MM.1S (cell line): ENCODE data around the gene ADARB2.

Source experiments
- DNase-seq: peaks from one replicate; pipeline ENCODE4 v3.0.0-alpha.2; 2015
- H2AFZ ChIP-seq: fragments of 300-600 bp; sonication (generic); 2 replicates; pipeline ENCODE4 v1.6.0; 2016; ENCODE audit warnings: antibody characterized with exemption, low read length
- H3F3A ChIP-seq: fragments of 300-600 bp; sonication (generic); 2 replicates; pipeline ENCODE4 v1.6.1; 2016; ENCODE audit warnings: mild to moderate bottlenecking, antibody characterized with exemption, low read length, moderate library complexity, mixed read lengths; ENCODE audit not compliant: insufficient read depth
- H3K27ac ChIP-seq: fragments of 300-600 bp; sonication (generic); 2 replicates; pipeline ENCODE4 v1.5.1; 2016; ENCODE audit warnings: mild to moderate bottlenecking, low read length
- H3K27me3 ChIP-seq: fragments of 300-600 bp; sonication (generic); replicated peaks from 2 replicates; pipeline ENCODE4 v1.6.0; 2016; ENCODE audit warnings: low read length; ENCODE audit not compliant: insufficient read depth
- H3K36me3 ChIP-seq: fragments of 300-600 bp; sonication (generic); replicated peaks from 2 replicates; pipeline ENCODE4 v1.6.1; 2016; ENCODE audit warnings: mild to moderate bottlenecking, low read length, mixed read lengths; ENCODE audit not compliant: insufficient read depth
- H3K4me1 ChIP-seq: fragments of 300-600 bp; sonication (generic); 2 replicates; pipeline ENCODE4 v1.6.1; 2016; ENCODE audit warnings: low read length, mixed read lengths
- H3K4me2 ChIP-seq: fragments of 300-600 bp; sonication (generic); 2 replicates; pipeline ENCODE4 v1.6.0; 2016; ENCODE audit warnings: low read depth, low read length
- H3K4me3 ChIP-seq: fragments of 300-600 bp; sonication (generic); 2 replicates; pipeline ENCODE4 v1.5.1; 2016; ENCODE audit warnings: low read length, mixed read lengths
- H3K79me2 ChIP-seq: fragments of 300-600 bp; sonication (generic); 2 replicates; pipeline ENCODE4 v1.6.1; 2016; ENCODE audit warnings: mixed run types, low read length, mixed read lengths
- H3K9ac ChIP-seq: fragments of 300-600 bp; sonication (generic); 2 replicates; pipeline ENCODE4 v1.6.1; 2016; ENCODE audit warnings: low read length, mixed read lengths
- H3K9me2 ChIP-seq: fragments of 300-600 bp; sonication (generic); replicated peaks from 2 replicates; pipeline ENCODE4 v1.6.1; 2016; ENCODE audit warnings: mild to moderate bottlenecking, low read length, mixed read lengths; ENCODE audit not compliant: insufficient read depth
- H3K9me3 ChIP-seq: fragments of 300-600 bp; sonication (generic); replicated peaks from 2 replicates; pipeline ENCODE4 v1.6.1; 2016; ENCODE audit warnings: mild to moderate bottlenecking, low read length, mixed read lengths; ENCODE audit not compliant: insufficient read depth
- H4K20me1 ChIP-seq: fragments of 300-600 bp; sonication (generic); 2 replicates; pipeline ENCODE4 v1.6.1; 2016; ENCODE audit warnings: mild to moderate bottlenecking, low read length, moderate library complexity, mixed read lengths; ENCODE audit not compliant: insufficient read depth
- EZH2 ChIP-seq: fragments of 300-600 bp; sonication (generic); optimal IDR thresholded peaks from 2 replicates; pipeline ENCODE3; 2017; ENCODE audit warnings: low read depth, mild to moderate bottlenecking, antibody characterized with exemption, low read length, mixed read lengths
- EZH2phosphoT487 ChIP-seq: fragments of 300-600 bp; sonication (generic); IDR thresholded peaks from 2 replicates; pipeline ENCODE4 v1.6.1; 2018; ENCODE audit warnings: antibody characterized with exemption, low read length
- TF ChIP-seq, protein P1 (sequence below): fragments of 300-600 bp; sonication (generic); IDR thresholded peaks from 2 replicates; pipeline ENCODE4 v1.5.1; 2016; ENCODE audit warnings: antibody characterized with exemption, low read length, mixed read lengths

Gene ADARB2

GRCh38 chr10:1185911-1186682, 551.2 kb downstream of the ADARB2 start:
- H3K9me2 ChIP-seq = no peaks in the 10 kb centered on the region
- peaks cover 17% of the 10 kb centered on the region; the same call in 1 of the 2 replicates for H3K27me3 ChIP-seq
- no peak overlapping the region for H3K27ac ChIP-seq
- H3K9ac ChIP-seq = no peak overlapping the region
- H3K4me2 ChIP-seq = no peak overlapping the region
- H3K9me3 ChIP-seq = no peaks in the 10 kb centered on the region
- H3K4me3 ChIP-seq = no peak overlapping the region
- no peaks in the 10 kb centered on the region for H3K36me3 ChIP-seq
- DNase-seq = no peak
- TF ChIP-seq, protein P1, sequence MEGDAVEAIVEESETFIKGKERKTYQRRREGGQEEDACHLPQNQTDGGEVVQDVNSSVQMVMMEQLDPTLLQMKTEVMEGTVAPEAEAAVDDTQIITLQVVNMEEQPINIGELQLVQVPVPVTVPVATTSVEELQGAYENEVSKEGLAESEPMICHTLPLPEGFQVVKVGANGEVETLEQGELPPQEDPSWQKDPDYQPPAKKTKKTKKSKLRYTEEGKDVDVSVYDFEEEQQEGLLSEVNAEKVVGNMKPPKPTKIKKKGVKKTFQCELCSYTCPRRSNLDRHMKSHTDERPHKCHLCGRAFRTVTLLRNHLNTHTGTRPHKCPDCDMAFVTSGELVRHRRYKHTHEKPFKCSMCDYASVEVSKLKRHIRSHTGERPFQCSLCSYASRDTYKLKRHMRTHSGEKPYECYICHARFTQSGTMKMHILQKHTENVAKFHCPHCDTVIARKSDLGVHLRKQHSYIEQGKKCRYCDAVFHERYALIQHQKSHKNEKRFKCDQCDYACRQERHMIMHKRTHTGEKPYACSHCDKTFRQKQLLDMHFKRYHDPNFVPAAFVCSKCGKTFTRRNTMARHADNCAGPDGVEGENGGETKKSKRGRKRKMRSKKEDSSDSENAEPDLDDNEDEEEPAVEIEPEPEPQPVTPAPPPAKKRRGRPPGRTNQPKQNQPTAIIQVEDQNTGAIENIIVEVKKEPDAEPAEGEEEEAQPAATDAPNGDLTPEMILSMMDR = no peak
- no peak for TF ChIP-seq EZH2phosphoT487
- no peaks in the 10 kb centered on the region for H3K4me1 ChIP-seq
- H2AFZ ChIP-seq = no peak overlapping the region
- H3F3A ChIP-seq = no peaks in the 10 kb centered on the region
- no peaks in the 10 kb centered on the region for H4K20me1 ChIP-seq
- H3K79me2 ChIP-seq = no peaks in the 10 kb centered on the region

DNA sequence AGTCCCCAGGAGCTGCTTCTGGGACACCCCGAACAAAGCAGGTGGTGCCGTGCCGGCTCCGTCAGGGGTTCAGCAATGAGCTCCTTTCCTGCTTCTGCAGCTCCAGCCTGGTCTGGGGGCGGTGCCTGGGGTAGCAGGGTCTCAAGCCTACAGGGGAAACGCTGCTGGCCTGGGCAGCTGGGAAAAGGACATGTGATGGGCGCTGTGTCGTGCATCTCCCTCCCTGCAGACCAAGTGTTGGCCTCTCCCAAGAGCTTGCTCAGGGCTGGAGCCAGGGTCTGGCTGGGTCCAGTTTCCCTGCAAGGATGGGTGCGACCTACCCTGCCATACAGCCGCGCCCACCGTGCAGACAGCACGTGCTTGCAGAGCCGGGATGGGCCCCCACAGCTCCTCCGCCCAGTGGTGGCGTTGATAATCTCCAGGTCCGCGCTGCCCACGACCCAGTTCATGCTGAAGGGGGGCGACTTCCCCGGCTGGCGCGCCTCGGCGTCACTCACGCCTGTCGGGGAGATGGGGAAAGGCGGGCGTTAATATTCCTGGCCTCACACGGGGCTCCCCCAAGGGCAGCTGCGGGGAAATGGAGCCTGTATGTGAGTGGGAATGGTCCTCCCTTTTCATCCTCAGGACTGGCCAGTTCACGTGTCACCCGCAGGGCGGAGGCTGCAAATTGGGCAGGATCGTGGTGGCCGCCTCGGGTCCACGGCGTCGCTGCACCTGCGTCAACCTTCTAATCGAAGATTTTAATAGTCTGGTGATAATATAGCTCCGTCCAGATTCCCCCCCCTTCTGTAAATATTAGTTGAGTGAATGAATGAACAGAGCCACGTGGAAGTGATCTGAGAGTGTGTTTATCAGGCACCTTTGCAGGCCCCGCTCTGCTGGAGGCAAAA, 552.5 kb downstream of the ADARB2 start:
- Histone ChIP-seq H3K9me3 (no peaks in the 10 kb centered on the region), H2AFZ (no peak overlapping the region), H3K36me3 (no peaks in the 10 kb centered on the region), H3K4me2 (no peak overlapping the region), H4K20me1 (no peaks in the 10 kb centered on the region), H3K9ac (no peak overlapping the region), H3F3A (no peaks in the 10 kb centered on the region), H3K27ac (no peak overlapping the region), H3K9me2 (no peaks in the 10 kb centered on the region), H3K27me3 (peaks cover 24% of the 10 kb centered on the region; the same call in 1 of the 2 replicates), H3K4me3 (no peak overlapping the region), H3K4me1 (no peaks in the 10 kb centered on the region), H3K79me2 (no peaks in the 10 kb centered on the region)
- DNase-seq = no peak
- TF ChIP-seq, protein P1 = no peak
- no peak for TF ChIP-seq EZH2phosphoT487
- no peak for TF ChIP-seq EZH2

DNA sequence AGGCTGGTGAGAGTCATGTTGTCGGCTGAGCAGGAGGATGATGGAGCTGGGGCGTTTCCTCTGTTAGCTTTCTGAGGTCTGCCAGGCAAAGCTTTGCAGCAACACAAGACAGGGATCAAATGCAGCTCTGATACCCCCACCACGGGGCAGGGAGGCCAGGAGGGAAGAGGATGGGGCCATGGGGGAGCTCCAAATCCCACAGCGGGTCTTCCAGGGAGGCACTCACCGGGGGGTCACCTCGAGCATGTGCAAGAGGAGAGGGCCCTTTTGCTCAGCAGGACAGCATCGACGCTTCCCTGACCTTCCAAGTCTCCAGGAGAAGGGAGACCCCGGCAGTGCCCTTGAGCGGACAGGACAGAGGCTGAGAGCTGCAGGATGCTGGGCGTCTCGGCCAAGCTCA, 553.6 kb downstream of the ADARB2 start:
- H3K9me2 ChIP-seq = no peaks in the 10 kb centered on the region
- H3K79me2 ChIP-seq = no peaks in the 10 kb centered on the region
- no peaks in the 10 kb centered on the region for H4K20me1 ChIP-seq
- H3K27ac ChIP-seq = no peak overlapping the region
- H2AFZ ChIP-seq = no peak overlapping the region
- H3K36me3 ChIP-seq = no peaks in the 10 kb centered on the region
- H3K9ac ChIP-seq = no peak overlapping the region
- peaks cover 24% of the 10 kb centered on the region; the same call in 1 of the 2 replicates for H3K27me3 ChIP-seq
- no peaks in the 10 kb centered on the region for H3K9me3 ChIP-seq
- TF ChIP-seq EZH2 = no peak
- TF ChIP-seq, protein P1 = no peak
- DNase-seq = no peak
- H3K4me3 ChIP-seq = no peak overlapping the region
- no peaks in the 10 kb centered on the region for H3F3A ChIP-seq
- no peak overlapping the region for H3K4me2 ChIP-seq
- H3K4me1 ChIP-seq = no peaks in the 10 kb centered on the region
